Activated CD4-positive, alpha-beta T cell treated with anti-CD3 and anti-CD28 coated beads, Interleukin-2, amount 50 U/mL, for 4 hours (primary cell): Measurements from ENCODE around the gene CNNM3.
"Not testable (repeated sequence)": the region's sequence is repeated elsewhere in the genome, so short reads cannot be mapped to it uniquely, and the experiment has no call there.

Source experiments
- DNase-seq, 2 experiments: peaks; one replicate each; pipeline ENCODE4 v3.0.0-alpha.2; 2020

Gene CNNM3

GRCh38 chr2:96816127-96816835 lies at the start of gene CNNM3:
CNNM3 (plus strand) TSS chr2:96816268; CDS start chr2:96816278, 10 bp downstream.
- peak; percentile 93 to 94 for DNase-seq

- DNase-seq, result no peak
Observed at GRCh38 chr2:96767135-96767871, 48.8 kb upstream of the CNNM3 start.

GRCh38 chr2:96768083-96768561 lies 47.9 kb upstream of the CNNM3 start:
- no peak for DNase-seq

GRCh38 chr2:96769814-96770213 lies 46.3 kb upstream of the CNNM3 start:
- no peak for DNase-seq

- DNase-seq, result no peak
Observed at GRCh38 chr2:96770442-96771202, 45.4 kb upstream of the CNNM3 start.

- DNase-seq, result no peak
Observed at GRCh38 chr2:96771796-96772618, 44.1 kb upstream of the CNNM3 start.

GRCh38 chr2:96772903-96773671 lies 43.0 kb upstream of the CNNM3 start:
- DNase-seq, result peak; percentile 17 to 38

GRCh38 chr2:96773922-96774321 lies 42.1 kb upstream of the CNNM3 start:
- peak; percentile 32 to 54 for DNase-seq

- no peak for DNase-seq
Observed at GRCh38 chr2:96775160-96775559, 40.9 kb upstream of the CNNM3 start.

GRCh38 chr2:96783388-96783787 lies 32.7 kb upstream of the CNNM3 start:
- DNase-seq, result no peak

GRCh38 chr2:96787411-96787810 lies 28.7 kb upstream of the CNNM3 start:
- DNase-seq, result no peak

- no peak for DNase-seq
Observed at GRCh38 chr2:96788442-96789244, 27.4 kb upstream of the CNNM3 start.

- DNase-seq, result no peak
Observed at GRCh38 chr2:96789245-96789617, 26.8 kb upstream of the CNNM3 start.

GRCh38 chr2:96792772-96793749 lies 23.0 kb upstream of the CNNM3 start:
- DNase-seq, result no peak

GRCh38 chr2:96795076-96795475 lies 21.0 kb upstream of the CNNM3 start:
- no peak for DNase-seq

GRCh38 chr2:96796497-96796896 lies 19.6 kb upstream of the CNNM3 start:
- not testable (repeated sequence) for DNase-seq

GRCh38 chr2:96797066-96797625 lies 18.9 kb upstream of the CNNM3 start:
- DNase-seq, result no peak

GRCh38 chr2:96798733-96799622 lies 17.1 kb upstream of the CNNM3 start:
- no peak for DNase-seq
